ENCODE results near the gene WSCD1. TPM values are rescaled to one million over a fixed set of nuclear protein-coding genes. Genes with fewer than 3 reads are reported as not detected.

Gene WSCD1
- total and polyA plus RNA-seq, 2 donors (not counting 3 experiments of a cell fraction or from before 2014, with no cell fraction given) = 21.5 to 49.4 TPM

DNA sequence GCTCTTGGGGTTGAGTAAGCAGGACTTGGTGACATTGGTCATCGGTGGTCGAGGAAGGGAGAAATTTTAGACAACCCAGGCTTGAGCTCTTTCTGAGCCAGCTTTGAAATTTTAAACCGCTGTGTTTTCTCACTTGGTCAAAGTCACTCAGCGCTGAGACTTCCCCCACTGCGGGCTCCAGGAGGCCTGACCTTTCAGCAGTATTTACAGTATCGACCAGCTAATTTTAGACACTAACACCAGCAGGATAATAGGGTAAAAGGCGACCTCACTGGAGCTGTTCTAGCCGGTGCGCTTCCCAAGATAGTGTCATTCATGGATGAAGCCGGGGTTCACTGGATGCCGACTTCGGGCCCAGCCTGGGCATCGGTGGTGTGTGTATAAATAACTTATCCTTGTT, 29.7 kb upstream of the WSCD1 start:
- Histone ChIP-seq H3K9me3 (replicated peaks; ENCODE audit: control insufficient read depth, insufficient read depth, low read length) (no peaks in the 10 kb centered on the region), H2AFZ (ENCODE audit: low read depth, low read length) (no peak overlapping the region), H3K4me2 (ENCODE audit: insufficient read depth, low read length) (no peak overlapping the region), H3K4me1 (ENCODE audit: control insufficient read depth, extremely low read depth, insufficient read depth, low read length) (no peaks in the 10 kb centered on the region), H3K27ac (ENCODE audit: insufficient read depth, low read depth, low read length) (no peak overlapping the region), H3K4me3 (replicated peaks in 1 of 3; ENCODE audit: insufficient read depth in 1 of 3, low read depth in 1 of 3, low read length in 3 of 3) (no peak overlapping the region), H3K36me3 (ENCODE audit: control insufficient read depth in 2 of 2, extremely low read depth in 1 of 2, insufficient read depth in 2 of 2, low read length in 2 of 2) (no peaks in the 10 kb centered on the region), H3K27me3 (ENCODE audit: control insufficient read depth in 2 of 2, insufficient read depth in 2 of 2, low read length in 2 of 2) (no peaks in the 10 kb centered on the region), H3K9me1 (replicated peaks; ENCODE audit: control insufficient read depth, extremely low read depth, insufficient read depth, low read length) (no peaks in the 10 kb centered on the region), H3K79me2 (ENCODE audit: control insufficient read depth, insufficient read depth, low read length) (no peaks in the 10 kb centered on the region), H3K9ac (replicated peaks; ENCODE audit: extremely low read depth, insufficient read depth, low read length) (no peak overlapping the region), H4K20me1 (replicated peaks; ENCODE audit: control insufficient read depth, extremely low read depth, insufficient read depth, low read length) (no peaks in the 10 kb centered on the region)
- POLR2A ChIA-PET = no interaction called here
- CTCF ChIA-PET = interaction anchor here (1.1 to 1.7 kb wide), 4 partner anchors 11 to 448 kb away, joined by 3 to 6 read pairs (median 4); no protein-coding TSS in a partner anchor
- FAIRE-seq (no peak), DNase-seq (ENCODE audit: low read depth, low spot score) (no peak)
- no TSS peak for BruUV-seq (replicated peaks)
- TF ChIP-seq JUN (IDR thresholded peaks at IDR 0.05; ENCODE audit: borderline replicate concordance, insufficient read depth, insufficient read length, low read depth) = no peak
- TF ChIP-seq GATA2 (IDR thresholded peaks at IDR 0.05; ENCODE audit: insufficient read depth, insufficient read length, low read depth, low read length) = no peak
- intact Hi-C loops (cut with micrococcal nuclease) = no loop called here
- dilution Hi-C loops (cut with MboI; ENCODE audit: extremely low pct_ligation_motif_present, low sequenced_read_pairs) = no loop called here

DNA sequence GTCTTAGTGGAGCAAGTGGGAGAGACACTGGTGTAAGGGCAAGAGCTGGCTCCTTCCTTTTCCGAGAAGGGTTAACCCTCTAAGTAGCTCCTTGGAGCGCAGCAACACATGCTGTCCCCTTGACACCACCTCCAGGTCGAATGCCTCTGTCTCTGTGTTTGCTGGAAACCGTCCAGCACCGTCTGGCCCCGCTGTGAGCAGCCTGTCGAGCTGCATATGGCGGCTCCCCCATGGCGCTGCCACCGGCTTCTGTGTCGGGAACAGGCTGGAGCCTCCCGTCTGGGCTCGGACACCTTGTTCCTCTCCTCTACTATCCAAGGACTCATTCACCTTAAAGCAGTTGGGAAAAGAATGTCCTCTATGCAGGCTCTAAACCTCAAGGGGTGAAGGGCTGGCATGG, 28.9 kb upstream of the WSCD1 start:
- POLR2A ChIA-PET = no interaction called here
- H3K4me2 ChIP-seq (ENCODE audit: insufficient read depth, low read length) = no peak overlapping the region
- no TSS peak for BruUV-seq (replicated peaks)
- H3K36me3 ChIP-seq (ENCODE audit: control insufficient read depth in 2 of 2, extremely low read depth in 1 of 2, insufficient read depth in 2 of 2, low read length in 2 of 2) = no peaks in the 10 kb centered on the region
- H3K9me1 ChIP-seq (replicated peaks; ENCODE audit: control insufficient read depth, extremely low read depth, insufficient read depth, low read length) = no peaks in the 10 kb centered on the region
- TF ChIP-seq JUN (IDR thresholded peaks at IDR 0.05; ENCODE audit: borderline replicate concordance, insufficient read depth, insufficient read length, low read depth) = no peak
- no peak for TF ChIP-seq POLR2AphosphoS5 (IDR thresholded peaks at IDR 0.05; ENCODE audit: insufficient read depth, low read depth, low read length)
- no peak for TF ChIP-seq GATA2 (IDR thresholded peaks at IDR 0.05; ENCODE audit: insufficient read depth, insufficient read length, low read depth, low read length)
- no peak for TF ChIP-seq POLR2A (IDR thresholded peaks at IDR 0.05; ENCODE audit: low read depth, low read length)
- no peak for TF ChIP-seq EZH2 (IDR thresholded peaks at IDR 0.05; ENCODE audit: borderline replicate concordance, low read depth, low read length, severe bottlenecking)
- no peak for TF ChIP-seq FOS (IDR thresholded peaks at IDR 0.05; ENCODE audit: borderline replicate concordance, insufficient read depth, low read length)
- no peak for TF ChIP-seq MYC (IDR thresholded peaks at IDR 0.05; ENCODE audit: low read depth, low read length)
- TF ChIP-seq, protein P1, sequence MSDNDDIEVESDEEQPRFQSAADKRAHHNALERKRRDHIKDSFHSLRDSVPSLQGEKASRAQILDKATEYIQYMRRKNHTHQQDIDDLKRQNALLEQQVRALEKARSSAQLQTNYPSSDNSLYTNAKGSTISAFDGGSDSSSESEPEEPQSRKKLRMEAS (IDR thresholded peaks at IDR 0.05; ENCODE audit: insufficient read depth, insufficient read length) = no peak
- TF ChIP-seq, protein P2, sequence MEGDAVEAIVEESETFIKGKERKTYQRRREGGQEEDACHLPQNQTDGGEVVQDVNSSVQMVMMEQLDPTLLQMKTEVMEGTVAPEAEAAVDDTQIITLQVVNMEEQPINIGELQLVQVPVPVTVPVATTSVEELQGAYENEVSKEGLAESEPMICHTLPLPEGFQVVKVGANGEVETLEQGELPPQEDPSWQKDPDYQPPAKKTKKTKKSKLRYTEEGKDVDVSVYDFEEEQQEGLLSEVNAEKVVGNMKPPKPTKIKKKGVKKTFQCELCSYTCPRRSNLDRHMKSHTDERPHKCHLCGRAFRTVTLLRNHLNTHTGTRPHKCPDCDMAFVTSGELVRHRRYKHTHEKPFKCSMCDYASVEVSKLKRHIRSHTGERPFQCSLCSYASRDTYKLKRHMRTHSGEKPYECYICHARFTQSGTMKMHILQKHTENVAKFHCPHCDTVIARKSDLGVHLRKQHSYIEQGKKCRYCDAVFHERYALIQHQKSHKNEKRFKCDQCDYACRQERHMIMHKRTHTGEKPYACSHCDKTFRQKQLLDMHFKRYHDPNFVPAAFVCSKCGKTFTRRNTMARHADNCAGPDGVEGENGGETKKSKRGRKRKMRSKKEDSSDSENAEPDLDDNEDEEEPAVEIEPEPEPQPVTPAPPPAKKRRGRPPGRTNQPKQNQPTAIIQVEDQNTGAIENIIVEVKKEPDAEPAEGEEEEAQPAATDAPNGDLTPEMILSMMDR (IDR thresholded peaks at IDR 0.05; ENCODE audit: extremely low read depth in 1 of 2, insufficient read depth in 1 of 2, low read depth in 1 of 2, low read length in 2 of 2) = no peak
- H4K20me1 ChIP-seq (replicated peaks; ENCODE audit: control insufficient read depth, extremely low read depth, insufficient read depth, low read length) = no peaks in the 10 kb centered on the region
- no peak overlapping the region for H3K9ac ChIP-seq (replicated peaks; ENCODE audit: extremely low read depth, insufficient read depth, low read length)
- no peaks in the 10 kb centered on the region for H3K27me3 ChIP-seq (ENCODE audit: control insufficient read depth in 2 of 2, insufficient read depth in 2 of 2, low read length in 2 of 2)
- CTCF ChIA-PET = interaction anchor here (0.8 to 1.5 kb wide), 4 partner anchors 13 to 454 kb away, joined by 3 to 4 read pairs (median 4); no protein-coding TSS in a partner anchor
- no peak overlapping the region for H3K27ac ChIP-seq (ENCODE audit: insufficient read depth, low read depth, low read length)
- no peak for FAIRE-seq
- no peak overlapping the region for H2AFZ ChIP-seq (ENCODE audit: low read depth, low read length)
- dilution Hi-C loops (cut with MboI; ENCODE audit: extremely low pct_ligation_motif_present, low sequenced_read_pairs) (no loop called here), intact Hi-C loops (cut with micrococcal nuclease) (no loop called here)
- no peaks in the 10 kb centered on the region for H3K79me2 ChIP-seq (ENCODE audit: control insufficient read depth, insufficient read depth, low read length)
- no peaks in the 10 kb centered on the region for H3K4me1 ChIP-seq (ENCODE audit: control insufficient read depth, extremely low read depth, insufficient read depth, low read length)
- DNase-seq (ENCODE audit: low read depth, low spot score) = no peak
- H3K4me3 ChIP-seq (replicated peaks in 1 of 3; ENCODE audit: insufficient read depth in 1 of 3, low read depth in 1 of 3, low read length in 3 of 3) = no peak overlapping the region
- no peaks in the 10 kb centered on the region for H3K9me3 ChIP-seq (replicated peaks; ENCODE audit: control insufficient read depth, insufficient read depth, low read length)

Measured in endothelial cell of umbilical vein (primary cell).